ENCODE data around the gene SRBD1. TPM values are rescaled to one million over a fixed set of nuclear protein-coding genes. Genes with fewer than 3 reads are reported as not detected.

The SRBD1 gene
- total and polyA plus RNA-seq, 2 experiments from 2014 or later: 10.6 to 13.7 TPM

DNA sequence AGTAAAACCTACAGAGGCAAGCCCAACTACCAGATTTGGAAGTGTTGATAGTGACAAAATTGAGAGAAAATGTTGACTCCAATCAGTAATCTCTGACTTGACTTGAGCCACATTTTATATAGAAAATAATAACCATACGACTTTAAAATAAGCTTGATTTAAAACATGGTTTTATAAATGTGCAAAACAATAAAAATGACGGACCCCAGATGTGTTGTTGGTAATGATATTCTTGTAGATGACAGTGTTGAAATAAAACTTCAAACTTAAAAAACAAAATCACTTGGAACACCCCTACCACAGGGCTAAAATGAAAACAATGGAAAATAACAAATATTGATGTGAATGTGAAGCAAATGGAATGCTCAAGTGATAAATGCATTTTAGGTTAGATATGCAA, 188.1 kb downstream of the SRBD1 start:
- Histone ChIP-seq H3K4me3 (no peak overlapping the region), H3K36me3 (no peaks in the 10 kb centered on the region), H3K9me3 (ENCODE audit: low read depth) (no peaks in the 10 kb centered on the region), H3K27me3 (no peaks in the 10 kb centered on the region), H3K27ac (no peak overlapping the region), H3K4me1 (ENCODE audit: low read depth) (no peaks in the 10 kb centered on the region)
- no peak for DNase-seq (ENCODE audit: low read depth in 1 of 2, low spot score in 1 of 2)
- TF ChIP-seq, protein P1, sequence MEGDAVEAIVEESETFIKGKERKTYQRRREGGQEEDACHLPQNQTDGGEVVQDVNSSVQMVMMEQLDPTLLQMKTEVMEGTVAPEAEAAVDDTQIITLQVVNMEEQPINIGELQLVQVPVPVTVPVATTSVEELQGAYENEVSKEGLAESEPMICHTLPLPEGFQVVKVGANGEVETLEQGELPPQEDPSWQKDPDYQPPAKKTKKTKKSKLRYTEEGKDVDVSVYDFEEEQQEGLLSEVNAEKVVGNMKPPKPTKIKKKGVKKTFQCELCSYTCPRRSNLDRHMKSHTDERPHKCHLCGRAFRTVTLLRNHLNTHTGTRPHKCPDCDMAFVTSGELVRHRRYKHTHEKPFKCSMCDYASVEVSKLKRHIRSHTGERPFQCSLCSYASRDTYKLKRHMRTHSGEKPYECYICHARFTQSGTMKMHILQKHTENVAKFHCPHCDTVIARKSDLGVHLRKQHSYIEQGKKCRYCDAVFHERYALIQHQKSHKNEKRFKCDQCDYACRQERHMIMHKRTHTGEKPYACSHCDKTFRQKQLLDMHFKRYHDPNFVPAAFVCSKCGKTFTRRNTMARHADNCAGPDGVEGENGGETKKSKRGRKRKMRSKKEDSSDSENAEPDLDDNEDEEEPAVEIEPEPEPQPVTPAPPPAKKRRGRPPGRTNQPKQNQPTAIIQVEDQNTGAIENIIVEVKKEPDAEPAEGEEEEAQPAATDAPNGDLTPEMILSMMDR (IDR thresholded peaks at IDR 0.05; ENCODE audit: low read depth, low read length): no peak

DNA sequence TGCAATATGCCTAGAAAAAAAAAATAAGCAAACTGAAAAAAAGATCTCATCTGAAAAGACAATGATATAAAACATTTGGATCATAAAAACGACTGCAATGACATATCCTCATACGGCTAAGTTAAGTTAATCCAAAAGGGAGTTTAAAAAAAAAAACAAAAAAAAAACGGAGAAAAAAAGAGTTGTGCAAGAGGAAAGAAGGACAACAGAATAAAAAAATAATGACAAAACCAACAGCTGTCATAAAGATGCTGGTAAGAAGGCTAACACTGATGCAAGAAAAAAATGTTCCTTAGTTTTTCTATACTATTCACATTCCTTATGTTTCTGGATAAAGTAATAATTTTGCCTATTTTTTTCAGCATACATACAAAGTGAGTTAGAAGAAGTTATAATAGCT, 192.5 kb downstream of the SRBD1 start:
- no peak for DNase-seq (ENCODE audit: low read depth in 1 of 2, low spot score in 1 of 2)
- TF ChIP-seq, protein P1 (IDR thresholded peaks at IDR 0.05; ENCODE audit: low read depth, low read length): no peak
- H3K27me3 ChIP-seq: no peaks in the 10 kb centered on the region
- no peaks in the 10 kb centered on the region for H3K9me3 ChIP-seq (ENCODE audit: low read depth)
- H3K27ac ChIP-seq: no peak overlapping the region
- no peak overlapping the region for H3K4me3 ChIP-seq
- no peaks in the 10 kb centered on the region for H3K36me3 ChIP-seq
- H3K4me1 ChIP-seq (ENCODE audit: low read depth): no peaks in the 10 kb centered on the region

DNA sequence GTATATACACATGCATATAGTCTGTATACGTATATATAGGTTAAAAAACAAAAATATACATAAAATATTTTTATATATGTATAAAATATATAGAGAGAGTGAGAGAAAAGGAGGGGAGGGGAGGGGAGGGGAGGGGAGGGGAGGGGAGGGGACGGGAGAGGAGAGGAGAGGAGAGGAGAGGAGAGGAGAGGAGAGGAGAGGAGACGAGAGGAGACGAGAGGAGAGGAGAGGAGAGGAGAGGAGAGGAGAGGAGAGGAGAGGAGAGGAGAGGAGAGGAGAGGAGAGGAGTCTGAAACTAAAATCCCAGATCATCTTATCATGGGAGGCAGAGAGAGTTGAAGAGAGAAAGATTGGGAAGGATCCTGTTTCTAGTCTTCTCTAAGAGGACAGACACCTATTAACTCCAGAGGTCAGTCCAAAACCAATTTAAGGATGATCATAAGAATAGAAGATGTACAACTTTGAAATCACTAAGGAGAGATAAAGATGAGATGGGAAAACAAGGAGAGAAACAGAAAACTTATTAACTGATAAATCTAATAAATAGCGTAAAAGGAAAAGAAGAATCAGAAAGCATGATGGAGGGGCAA, 195.4 kb downstream of the SRBD1 start:
- H3K36me3 ChIP-seq: no peaks in the 10 kb centered on the region
- H3K9me3 ChIP-seq (ENCODE audit: low read depth): no peaks in the 10 kb centered on the region
- no peak for DNase-seq (ENCODE audit: low read depth in 1 of 2, low spot score in 1 of 2)
- no peaks in the 10 kb centered on the region for H3K4me1 ChIP-seq (ENCODE audit: low read depth)
- no peak overlapping the region for H3K27ac ChIP-seq
- H3K27me3 ChIP-seq: no peaks in the 10 kb centered on the region
- TF ChIP-seq, protein P1 (IDR thresholded peaks at IDR 0.05; ENCODE audit: low read depth, low read length): no peak
- no peak overlapping the region for H3K4me3 ChIP-seq

DNA sequence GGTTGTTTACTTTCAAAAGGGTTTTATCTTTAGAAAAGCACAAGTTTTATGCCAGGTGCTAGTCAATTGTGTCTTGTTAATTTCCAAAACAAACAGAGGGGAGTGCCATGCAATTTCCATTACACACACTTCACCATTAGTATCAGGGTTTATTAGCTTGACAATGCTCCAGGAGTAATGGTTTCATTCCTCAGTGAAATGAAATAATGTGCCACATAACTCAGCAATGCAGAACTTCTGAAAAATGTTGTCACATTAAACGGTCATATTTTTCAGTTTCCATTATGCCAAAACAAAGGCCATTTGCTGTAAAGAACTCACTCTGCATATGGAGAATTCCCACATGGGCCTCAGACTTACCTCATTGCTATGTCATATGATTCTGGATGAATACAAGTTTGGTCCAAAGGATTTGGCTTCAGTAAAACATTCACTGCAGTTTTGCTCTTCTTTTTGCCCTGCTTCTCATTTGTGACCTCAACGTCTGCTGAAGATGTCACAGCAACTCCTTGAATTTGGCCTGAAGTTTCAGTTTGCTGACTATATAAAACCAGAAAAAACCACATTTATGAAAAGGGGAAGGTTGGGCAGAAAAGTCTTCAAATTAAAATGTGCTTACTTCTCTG, 198.2 kb downstream of the SRBD1 start:
- DNase-seq (ENCODE audit: low read depth in 1 of 2, low spot score in 1 of 2): no peak
- Histone ChIP-seq H3K9me3 (ENCODE audit: low read depth) (no peaks in the 10 kb centered on the region), H3K36me3 (no peaks in the 10 kb centered on the region), H3K4me3 (no peak overlapping the region), H3K27me3 (no peaks in the 10 kb centered on the region), H3K27ac (no peak overlapping the region), H3K4me1 (ENCODE audit: low read depth) (no peaks in the 10 kb centered on the region)
- TF ChIP-seq, protein P1 (IDR thresholded peaks at IDR 0.05; ENCODE audit: low read depth, low read length): no peak

DNA sequence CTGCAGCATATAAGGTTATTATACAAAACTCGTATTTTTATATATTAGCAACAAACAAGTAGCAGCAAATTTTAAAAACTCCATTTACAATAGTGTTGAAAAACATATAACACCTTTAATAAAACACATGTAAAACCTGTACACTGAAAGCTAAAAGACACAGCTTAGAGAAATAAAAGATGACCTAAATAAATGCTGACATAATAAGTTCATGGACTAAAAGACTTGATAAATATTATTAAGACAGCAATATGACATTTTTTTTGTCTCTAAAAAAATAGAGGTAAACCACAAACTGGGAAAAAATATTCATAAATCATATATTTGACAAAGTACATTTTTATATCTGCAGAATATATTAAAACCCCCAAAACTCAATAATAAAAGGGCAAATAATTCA, 201.4 kb downstream of the SRBD1 start:
- no peak overlapping the region for H3K27ac ChIP-seq
- DNase-seq (ENCODE audit: low read depth in 1 of 2, low spot score in 1 of 2): no peak
- H3K27me3 ChIP-seq: no peaks in the 10 kb centered on the region
- no peaks in the 10 kb centered on the region for H3K36me3 ChIP-seq
- H3K9me3 ChIP-seq (ENCODE audit: low read depth): no peaks in the 10 kb centered on the region
- H3K4me1 ChIP-seq (ENCODE audit: low read depth): peaks cover 6% of the 10 kb centered on the region
- H3K4me3 ChIP-seq: no peak overlapping the region
- TF ChIP-seq, protein P1 (IDR thresholded peaks at IDR 0.05; ENCODE audit: low read depth, low read length): no peak
